Left ventricle myocardium inferior (tissue), 1 donor: ENCODE measurements around the gene ADAMTSL1. TPM values are rescaled to one million over a fixed set of nuclear protein-coding genes. Genes with fewer than 3 reads are reported as not detected.

Experiments used
- DNase-seq: peaks from one replicate; pipeline ENCODE4 v3.0.0-alpha.2; 2020
- H3K27ac ChIP-seq: fragments of 200-600 bp; replicated peaks from 2 replicates; pipeline ENCODE4 v1.8.0; 2021
- H3K27me3 ChIP-seq: fragments of 200-600 bp; 2 replicates; pipeline ENCODE4 v1.8.0; 2021; ENCODE audit warnings: low read depth
- H3K36me3 ChIP-seq: fragments of 200-600 bp; 2 replicates; pipeline ENCODE4 v1.8.0; 2021
- H3K4me1 ChIP-seq: fragments of 200-600 bp; 2 replicates; pipeline ENCODE4 v1.8.0; 2021
- H3K4me3 ChIP-seq: fragments of 200-600 bp; 2 replicates; pipeline ENCODE4 v1.8.0; 2021; ENCODE audit warnings: mild to moderate bottlenecking, moderate library complexity
- H3K9me3 ChIP-seq: fragments of 200-600 bp; replicated peaks from 2 replicates; pipeline ENCODE4 v1.8.0; 2021
- CTCF ChIP-seq: fragments of 200-600 bp; IDR thresholded peaks from 2 replicates; pipeline ENCODE4 v1.8.0; 2021; ENCODE audit warnings: antibody characterized with exemption, mild to moderate bottlenecking, borderline replicate concordance
- intact Hi-C: fragments of 100-400 bp; cut with micrococcal nuclease; formaldehyde crosslinking; loops from one replicate; pipeline ENCODE4 v1.11.0; 2022
- total RNA-seq: library from RNA; stranded (reverse); fragmentation: NEBNext Ultra II Directional; extraction: Animal tissue kit (Norgen Biotek cat#: 25700); gene quantifications from one replicate; pipeline ENCODE4 v1.2.1, GENCODE V29; 2021
- donor health status: DM: no; HTN: yes; CAD: no; lungs with severe emphysema.

Gene ADAMTSL1
- total RNA-seq, 1 donor from 2014 or later: 1.7 TPM

GRCh38 chr9:18662320-18662719, 188.4 kb downstream of the ADAMTSL1 start:
- Histone ChIP-seq H3K9me3 (no peaks in the 10 kb centered on the region), H3K27me3 (no peaks in the 10 kb centered on the region), H3K27ac (no peak overlapping the region), H3K36me3 (no peaks in the 10 kb centered on the region), H3K4me1 (no peaks in the 10 kb centered on the region), H3K4me3 (no peak overlapping the region)
- intact Hi-C loops: no loop called here
- no peak for DNase-seq
- no peak for TF ChIP-seq CTCF

GRCh38 chr9:18665947-18666346, 192.0 kb downstream of the ADAMTSL1 start:
- TF ChIP-seq CTCF: no peak
- Histone ChIP-seq H3K4me1 (no peaks in the 10 kb centered on the region), H3K27ac (no peak overlapping the region), H3K27me3 (no peaks in the 10 kb centered on the region), H3K36me3 (no peaks in the 10 kb centered on the region), H3K4me3 (no peak overlapping the region), H3K9me3 (no peaks in the 10 kb centered on the region)
- no peak for DNase-seq
- intact Hi-C loops: no loop called here

- intact Hi-C loops: no loop called here
- no peaks in the 10 kb centered on the region for H3K9me3 ChIP-seq
- H3K4me1 ChIP-seq: no peaks in the 10 kb centered on the region
- TF ChIP-seq CTCF: no peak
- no peak for DNase-seq
- no peaks in the 10 kb centered on the region for H3K27me3 ChIP-seq
- H3K4me3 ChIP-seq: no peak overlapping the region
- H3K36me3 ChIP-seq: no peaks in the 10 kb centered on the region
- no peak overlapping the region for H3K27ac ChIP-seq
Measured at GRCh38 chr9:18666348-18666747, 192.4 kb downstream of the ADAMTSL1 start.

- Histone ChIP-seq H3K27ac (no peak overlapping the region), H3K36me3 (no peaks in the 10 kb centered on the region), H3K4me1 (no peaks in the 10 kb centered on the region), H3K9me3 (no peaks in the 10 kb centered on the region), H3K4me3 (no peak overlapping the region), H3K27me3 (no peaks in the 10 kb centered on the region)
- intact Hi-C loops: no loop called here
- no peak for TF ChIP-seq CTCF
- no peak for DNase-seq
Measured at GRCh38 chr9:18666986-18667772, 193.2 kb downstream of the ADAMTSL1 start.

- H3K36me3 ChIP-seq: no peaks in the 10 kb centered on the region
- no peak overlapping the region for H3K4me3 ChIP-seq
- intact Hi-C loops: no loop called here
- no peak for DNase-seq
- no peak for TF ChIP-seq CTCF
- H3K27me3 ChIP-seq: no peaks in the 10 kb centered on the region
- no peaks in the 10 kb centered on the region for H3K4me1 ChIP-seq
- H3K27ac ChIP-seq: no peak overlapping the region
- no peaks in the 10 kb centered on the region for H3K9me3 ChIP-seq
Measured at GRCh38 chr9:18668944-18669343, 195.0 kb downstream of the ADAMTSL1 start.
